GM12801 (cell line): ENCODE measurements around the gene SLC25A52.

ENCODE experiments used
- CTCF ChIP-seq: IDR thresholded peaks from one replicate; pipeline ENCODE4 v1.5.1; 2011; ENCODE audit warnings: control low read depth; ENCODE audit not compliant: insufficient read length; ENCODE audit errors: extremely low read depth

The SLC25A52 gene

GRCh38 chr18:31789409-31789808, 28.7 kb upstream of the SLC25A52 start:
- TF ChIP-seq CTCF, result no peak

- TF ChIP-seq CTCF, result no peak
These were observed 22.4 kb upstream of the SLC25A52 start for GRCh38 chr18:31783059-31783458.

- no peak for TF ChIP-seq CTCF
These were observed 17.8 kb upstream of the SLC25A52 start for GRCh38 chr18:31778391-31778950.

- no peak for TF ChIP-seq CTCF
These were observed 15.4 kb upstream of the SLC25A52 start for GRCh38 chr18:31776093-31776492.

GRCh38 chr18:31774962-31775361, 14.3 kb upstream of the SLC25A52 start:
- TF ChIP-seq CTCF, result no peak

GRCh38 chr18:31774477-31774785, 13.8 kb upstream of the SLC25A52 start:
- TF ChIP-seq CTCF, result no peak

- TF ChIP-seq CTCF, result no peak
These were observed 13.2 kb upstream of the SLC25A52 start for GRCh38 chr18:31773774-31774476.
